ENCODE data around the gene ALG14.

The ALG14 gene

GRCh38 chr1:95111014-95111413 is 38.3 kb upstream of the ALG14 start:
- Histone ChIP-seq H3K4me3 (ENCODE audit: low read length) (no peak overlapping the region), H3K36me3 (ENCODE audit: control insufficient read depth, low read length) (no peaks in the 10 kb centered on the region), H3F3A (ENCODE audit: control insufficient read depth, insufficient read depth) (no peaks in the 10 kb centered on the region), H3K4me1 (ENCODE audit: control insufficient read depth, low read length) (no peaks in the 10 kb centered on the region), H4K20me1 (ENCODE audit: control insufficient read depth, insufficient read depth, low read depth, low read length) (no peaks in the 10 kb centered on the region), H3K79me2 (ENCODE audit: control insufficient read depth, low read length) (no peaks in the 10 kb centered on the region), H3K9me2 (replicated peaks; ENCODE audit: control insufficient read depth, low read length) (no peaks in the 10 kb centered on the region), H3K27me3 (ENCODE audit: control insufficient read depth, low read length) (peaks cover 6% of the 10 kb centered on the region), H3K4me2 (ENCODE audit: low read length) (no peak overlapping the region), H3K27ac (ENCODE audit: low read depth, low read length) (no peak overlapping the region), H3K9me3 (ENCODE audit: control insufficient read depth, insufficient read depth, low read length) (no peaks in the 10 kb centered on the region)
- TF ChIP-seq EZH2phosphoT487 (IDR thresholded peaks at IDR 0.05; ENCODE audit: borderline replicate concordance, low read length) (no peak), CTCF (IDR thresholded peaks at IDR 0.05; ENCODE audit: low read depth, low read length, poor library complexity, severe bottlenecking) (no peak)

- no peaks in the 10 kb centered on the region for H3F3A ChIP-seq (ENCODE audit: control insufficient read depth, insufficient read depth)
- no peaks in the 10 kb centered on the region for H3K9me3 ChIP-seq (ENCODE audit: control insufficient read depth, insufficient read depth, low read length)
- TF ChIP-seq CTCF (IDR thresholded peaks at IDR 0.05; ENCODE audit: low read depth, low read length, poor library complexity, severe bottlenecking): no peak
- TF ChIP-seq EZH2phosphoT487 (IDR thresholded peaks at IDR 0.05; ENCODE audit: borderline replicate concordance, low read length): no peak
- no peak overlapping the region for H3K4me2 ChIP-seq (ENCODE audit: low read length)
- H3K27ac ChIP-seq (ENCODE audit: low read depth, low read length): no peak overlapping the region
- no peaks in the 10 kb centered on the region for H3K36me3 ChIP-seq (ENCODE audit: control insufficient read depth, low read length)
- no peaks in the 10 kb centered on the region for H3K27me3 ChIP-seq (ENCODE audit: control insufficient read depth, low read length)
- no peaks in the 10 kb centered on the region for H3K79me2 ChIP-seq (ENCODE audit: control insufficient read depth, low read length)
- H3K4me1 ChIP-seq (ENCODE audit: control insufficient read depth, low read length): no peaks in the 10 kb centered on the region
- no peaks in the 10 kb centered on the region for H4K20me1 ChIP-seq (ENCODE audit: control insufficient read depth, insufficient read depth, low read depth, low read length)
- no peak overlapping the region for H3K4me3 ChIP-seq (ENCODE audit: low read length)
- no peaks in the 10 kb centered on the region for H3K9me2 ChIP-seq (replicated peaks; ENCODE audit: control insufficient read depth, low read length)
Measured at GRCh38 chr1:95108792-95109191, 36.0 kb upstream of the ALG14 start.

DNA sequence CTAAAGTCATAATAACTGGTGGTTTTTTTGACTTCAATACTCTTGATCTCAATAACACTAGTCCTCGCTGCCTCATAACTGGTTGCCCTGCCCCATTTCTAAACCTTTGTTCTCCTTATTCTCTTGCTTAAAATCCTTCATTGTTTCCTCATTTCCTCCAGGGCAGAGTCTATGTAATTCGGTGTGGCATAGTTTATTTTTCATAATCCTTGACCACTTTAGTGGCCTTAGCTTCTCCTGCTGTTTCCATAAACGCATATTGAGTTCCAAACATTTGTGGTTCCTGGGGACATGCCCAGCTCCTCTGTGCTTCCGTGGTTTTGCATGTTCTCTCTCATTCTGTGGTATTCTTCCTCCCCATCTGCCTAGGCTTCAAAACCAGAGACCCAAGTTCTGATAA is 25.4 kb upstream of the ALG14 start:
- no peaks in the 10 kb centered on the region for H3K36me3 ChIP-seq (ENCODE audit: control insufficient read depth, low read length)
- H4K20me1 ChIP-seq (ENCODE audit: control insufficient read depth, insufficient read depth, low read depth, low read length): no peaks in the 10 kb centered on the region
- no peaks in the 10 kb centered on the region for H3K79me2 ChIP-seq (ENCODE audit: control insufficient read depth, low read length)
- no peaks in the 10 kb centered on the region for H3K27me3 ChIP-seq (ENCODE audit: control insufficient read depth, low read length)
- TF ChIP-seq CTCF (IDR thresholded peaks at IDR 0.05; ENCODE audit: low read depth, low read length, poor library complexity, severe bottlenecking) (no peak), EZH2phosphoT487 (IDR thresholded peaks at IDR 0.05; ENCODE audit: borderline replicate concordance, low read length) (no peak)
- no peaks in the 10 kb centered on the region for H3K9me3 ChIP-seq (ENCODE audit: control insufficient read depth, insufficient read depth, low read length)
- no peaks in the 10 kb centered on the region for H3K4me1 ChIP-seq (ENCODE audit: control insufficient read depth, low read length)
- H3F3A ChIP-seq (ENCODE audit: control insufficient read depth, insufficient read depth): no peaks in the 10 kb centered on the region
- no peak overlapping the region for H3K27ac ChIP-seq (ENCODE audit: low read depth, low read length)
- no peaks in the 10 kb centered on the region for H3K9me2 ChIP-seq (replicated peaks; ENCODE audit: control insufficient read depth, low read length)
- no peak overlapping the region for H3K4me2 ChIP-seq (ENCODE audit: low read length)
- no peak overlapping the region for H3K4me3 ChIP-seq (ENCODE audit: low read length)

DNA sequence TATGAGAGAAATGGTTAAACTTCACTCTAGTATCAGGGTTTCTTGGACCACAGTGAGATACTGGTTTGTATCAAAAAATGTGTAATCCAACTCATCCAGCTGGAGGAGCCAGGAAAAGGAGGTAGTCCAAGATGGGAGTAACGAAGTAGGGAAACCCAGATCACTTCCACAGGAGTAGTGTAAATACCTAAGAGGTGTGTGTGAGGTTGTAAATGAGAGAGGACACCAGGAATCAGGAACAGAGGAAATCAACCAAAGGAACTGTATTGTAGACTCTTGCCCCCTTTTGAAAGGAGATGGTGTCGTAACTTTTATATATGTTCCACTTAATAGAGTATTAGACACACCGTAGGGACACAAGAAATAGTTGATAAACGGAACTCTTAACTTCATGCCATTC is 24.7 kb upstream of the ALG14 start:
- Histone ChIP-seq H3K4me1 (ENCODE audit: control insufficient read depth, low read length) (no peaks in the 10 kb centered on the region), H3K4me2 (ENCODE audit: low read length) (no peak overlapping the region), H3F3A (ENCODE audit: control insufficient read depth, insufficient read depth) (no peaks in the 10 kb centered on the region), H3K27ac (ENCODE audit: low read depth, low read length) (no peak overlapping the region), H3K36me3 (ENCODE audit: control insufficient read depth, low read length) (no peaks in the 10 kb centered on the region), H3K4me3 (ENCODE audit: low read length) (no peak overlapping the region), H3K27me3 (ENCODE audit: control insufficient read depth, low read length) (no peaks in the 10 kb centered on the region), H3K9me2 (replicated peaks; ENCODE audit: control insufficient read depth, low read length) (no peaks in the 10 kb centered on the region), H4K20me1 (ENCODE audit: control insufficient read depth, insufficient read depth, low read depth, low read length) (no peaks in the 10 kb centered on the region), H3K9me3 (ENCODE audit: control insufficient read depth, insufficient read depth, low read length) (no peaks in the 10 kb centered on the region), H3K79me2 (ENCODE audit: control insufficient read depth, low read length) (no peaks in the 10 kb centered on the region)
- no peak for TF ChIP-seq CTCF (IDR thresholded peaks at IDR 0.05; ENCODE audit: low read depth, low read length, poor library complexity, severe bottlenecking)

Measured in DOHH2 (cell line).